Activated naive CD8-positive, alpha-beta T cell treated with anti-CD3 and anti-CD28 coated beads, Interleukin-2, amount 10 ng/mL, durations not matched to agents 7 days and 5 days (primary cell): ENCODE results near the gene FMNL3. TPM values are rescaled to one million over a fixed set of nuclear protein-coding genes. Genes with fewer than 3 reads are reported as not detected.

Experiments
- total RNA-seq, 2 experiments: library from RNA; stranded (reverse); gene quantifications; one replicate each; pipeline ENCODE4 v1.2.3, GENCODE V29; 2021

FMNL3 gene
- total RNA-seq, 2 experiments from 2014 or later, result 43.5 to 43.8 TPM

Other genes with a start within 250 kb of the FMNL3 start
- 1 to 10 TPM; 5.4 to 5.8 TPM for gene KCNH3, start 168.4 kb downstream of the FMNL3 start, total RNA-seq
- 10 to 100 TPM; 83.8 to 83.9 TPM for gene MCRS1, start 139.3 kb downstream of the FMNL3 start, total RNA-seq
- gene FAM186B, start 101.8 kb downstream of the FMNL3 start, total RNA-seq, result under 1 TPM; 0.11 to 0.20 TPM
- 10 to 100 TPM; 16.5 to 18.0 TPM for gene PRPF40B, start 83.8 kb downstream of the FMNL3 start, total RNA-seq
- gene TMBIM6, start 34.2 kb upstream of the FMNL3 start, total RNA-seq, result 100 to 1,000 TPM; 426 to 431 TPM
- 10 to 100 TPM; 10.3 to 11.0 TPM for gene NCKAP5L, start 121.0 kb upstream of the FMNL3 start, total RNA-seq
- gene BCDIN3D, start 135.7 kb upstream of the FMNL3 start, total RNA-seq, result 10 to 100 TPM in 1 of 2 experiments, 1 to 10 TPM in 1; 9.3 to 11.4 TPM
- under 1 TPM in 1 of 2 experiments, not detected in 1; 0.22 TPM for gene FAIM2, start 196.5 kb upstream of the FMNL3 start, total RNA-seq
- gene AQP2, start 243.3 kb upstream of the FMNL3 start, total RNA-seq, result not detected